Measurements from ENCODE around the gene INPP4B. TPM values are rescaled to one million over a fixed set of nuclear protein-coding genes. Genes with fewer than 3 reads are reported as not detected.

Gene INPP4B
- total and polyA plus RNA-seq, 2 of the 4 experiments (the other 2 are of a cell fraction) = 1.8 to 14.0 TPM

GRCh38 chr4:142230991-142231390, 615.1 kb downstream of the INPP4B start:
- BruUV-seq (replicated peaks) = no TSS peak
- Histone ChIP-seq H2BK15ac (ENCODE audit: low read depth, low read length) (no peak overlapping the region), H2BK120ac (ENCODE audit: low read depth, low read length) (no peak overlapping the region), H3K4me1 (ENCODE audit: control insufficient read depth, insufficient read depth, low read length) (no peaks in the 10 kb centered on the region), H2BK20ac (ENCODE audit: low read depth, low read length) (peak overlapping the region; percentile 42; the same call in 1 of the 2 replicates), H3K27ac (ENCODE audit: insufficient read depth, low read length) (no peak overlapping the region), H3K4me3 (ENCODE audit: insufficient read depth, low read depth, low read length) (no peak overlapping the region), H3K4me2 (ENCODE audit: low read depth, low read length) (no peak overlapping the region), H3K56ac (ENCODE audit: extremely low read depth, insufficient read depth, low read length) (no peak overlapping the region), H4K5ac (ENCODE audit: low read depth, low read length) (no peak overlapping the region), H2AK5ac (ENCODE audit: low read depth, low read length) (0 out of 2 replicates have a peak overlapping the region, but pooled peaks have one; percentile 8), H3K79me1 (ENCODE audit: low read depth in 1 of 2, low read length in 2 of 2) (no peaks in the 10 kb centered on the region), H3K9me3 (ENCODE audit: control insufficient read depth, insufficient read depth, low read length) (no peaks in the 10 kb centered on the region), H2AK9ac (replicated peaks; ENCODE audit: low read depth, low read length, poor library complexity) (no peak overlapping the region), H3K9ac (ENCODE audit: low read depth, low read length) (no peak overlapping the region), H4K91ac (ENCODE audit: insufficient read depth, low read depth, low read length) (no peak overlapping the region), H2AFZ (replicated peaks; ENCODE audit: low read length, poor library complexity) (no peak overlapping the region), H2BK5ac (ENCODE audit: low read depth, low read length, poor library complexity, severe bottlenecking) (no peak overlapping the region), H4K8ac (ENCODE audit: low read depth in 2 of 2, low read length in 2 of 2) (0 out of 4 replicates have a peak overlapping the region, but pooled peaks of 1 of the 2 experiments have one; percentile 25), H3K36me3 (ENCODE audit: control insufficient read depth, insufficient read depth, low read length) (no peaks in the 10 kb centered on the region), H3K18ac (ENCODE audit: low read depth, low read length) (no peak overlapping the region), H4K20me1 (ENCODE audit: insufficient read depth, low read length) (no peaks in the 10 kb centered on the region), H3K14ac (replicated peaks; ENCODE audit: low read depth, low read length) (peak overlapping the region; percentile 29; the same call in 1 of the 2 replicates), H3K4ac (ENCODE audit: low read depth, low read length) (no peak overlapping the region), H3K23ac (ENCODE audit: low read depth, low read length) (no peak overlapping the region), H3K27me3 (ENCODE audit: control insufficient read depth, insufficient read depth, low read length) (no peaks in the 10 kb centered on the region), H3K9me1 (ENCODE audit: insufficient read depth, low read length) (0 out of 2 replicates have a peak, but pooled peaks cover 2% of the 10 kb centered on the region)
- in situ Hi-C loops (cut with MboI; ENCODE audit: low sequenced_read_pairs) = no loop called here
- WGBS, 2 experiments (ENCODE audit: extremely low coverage in 2 of 2, insufficient read length in 1 of 2) = no CpG with 5 or more reads among the region's 3 CpGs
- POLR2A ChIA-PET (ENCODE audit: unreplicated experiment) = no interaction called here
- DNase-seq (no peak), ATAC-seq (ENCODE audit: low read depth) (no peak)
- intact Hi-C loops (cut with micrococcal nuclease) = no loop called here
- dilution Hi-C loops (cut with HindIII; ENCODE audit: low sequenced_read_pairs, unreplicated experiment) = no loop called here
- CTCF ChIA-PET = no interaction called here
- no peak for TF ChIP-seq CHD1 (IDR thresholded peaks at IDR 0.05; ENCODE audit: low read depth, low read length)
- TF ChIP-seq RAD21 (IDR thresholded peaks at IDR 0.05; ENCODE audit: low read length) = no peak
- TF ChIP-seq MAFK (IDR thresholded peaks at IDR 0.05; ENCODE audit: low read depth, low read length) = no peak
- TF ChIP-seq USF2 (IDR thresholded peaks at IDR 0.05; ENCODE audit: low read depth, low read length) = no peak
- TF ChIP-seq SMC3 (IDR thresholded peaks at IDR 0.05; ENCODE audit: low read depth, low read length) = no peak
- TF ChIP-seq CTCF (conservative IDR thresholded peaks at IDR 0.05; ENCODE audit: low read depth, low read length) = no peak
- TF ChIP-seq RFX5 (IDR thresholded peaks at IDR 0.05; ENCODE audit: low read depth, low read length) = no peak
- no peak for TF ChIP-seq MXI1 (IDR thresholded peaks at IDR 0.05; ENCODE audit: borderline replicate concordance, low read depth, low read length)
- no peak for TF ChIP-seq ELK1 (IDR thresholded peaks at IDR 0.05; ENCODE audit: borderline replicate concordance, low read depth, low read length)
- TF ChIP-seq POLR2A (IDR thresholded peaks at IDR 0.05; ENCODE audit: low read depth, low read length) = no peak
